K562 (cell line): Measurements from ENCODE around the gene JAKMIP2. TPM values are rescaled to one million over a fixed set of nuclear protein-coding genes. Genes with fewer than 3 reads are reported as not detected.

Experiments
- ATAC-seq: fragments of 200-7000 bp; cut with Tn5 transposase; 3 replicates; pipeline ENCODE4 v1.9.1; 2020; ENCODE audit warnings: moderate library complexity
- BruUV-seq: library from RNA; stranded (reverse); fragments of 400-500 nt; replicated peaks from 2 replicates; lab custom pipeline; 2021; lab: Mats Ljungman, UMichigan
- CTCF ChIA-PET: fragments of 300-600 bp; formaldehyde crosslinking; extraction: SDS; loops from one replicate; lab custom pipeline; 2021; ENCODE audit warnings: low intra/inter-chr PET ratio; lab: Yijun Ruan, JAX
- POLR2A ChIA-PET: fragments of 300-600, 350-650 bp; sonication (Branson Sonifier 250); formaldehyde crosslinking; extraction: SDS; loops from one replicate; lab custom pipeline; 2021; ENCODE audit warnings: antibody characterized with exemption, inconsistent platforms; lab: Yijun Ruan, JAX
- DNase-seq, 4 experiments: peaks; one replicate each; pipeline versions ENCODE4 v3.0.0 to v3.0.0-alpha.2; 2011 to 2018; ENCODE audit warnings: low spot score in 3 of 4, mixed read lengths in 3 of 4; ENCODE audit errors: extremely low read depth in 1 of 4
- FAIRE-seq: peaks from 2 replicates; lab custom pipeline; 2011; peaks lifted over from hg19 to GRCh38; lab: Jason Lieb, UNC
- H2AFZ ChIP-seq: 2 replicates; pipeline ENCODE4 v1.6.0; 2011; ENCODE audit warnings: low read depth, low read length, control low read depth, inconsistent platforms
- H3K27ac ChIP-seq: fragments of 200-600 bp; 3 replicates; pipeline ENCODE4 v1.8.0; 2011; ENCODE audit warnings: low read depth, mild to moderate bottlenecking, control low read depth, inconsistent platforms, low read length, moderate library complexity, mixed read lengths; ENCODE audit errors: extremely low read depth
- H3K27me3 ChIP-seq, 2 experiments: fragments of 300-600 bp in 1 of 2; 2 replicates in 1 of 2; 3 replicates in 1 of 2; pipeline versions ENCODE4 v1.6.0 to v1.8.0; 2011; ENCODE audit warnings: inconsistent platforms in 2 of 2, low read length in 2 of 2, mild to moderate bottlenecking in 1 of 2, mixed read lengths in 1 of 2, moderate library complexity in 1 of 2; ENCODE audit not compliant: control insufficient read depth in 2 of 2, insufficient read depth in 2 of 2
- H3K36me3 ChIP-seq: fragments of 300-600 bp; 3 replicates; pipeline ENCODE4 v1.8.0; 2011; ENCODE audit warnings: mild to moderate bottlenecking, low read length, inconsistent platforms; ENCODE audit not compliant: control insufficient read depth, insufficient read depth
- H3K4me1 ChIP-seq, 2 experiments: fragments of 200-600 bp in 1 of 2; replicated peaks in 1 of 2; 2 replicates in 1 of 2; 3 replicates in 1 of 2; pipeline versions ENCODE4 v1.5.1 to v1.8.0; 2011; ENCODE audit warnings: inconsistent platforms in 2 of 2, low read length in 2 of 2, mild to moderate bottlenecking in 1 of 2, mixed read lengths in 1 of 2, moderate library complexity in 1 of 2; ENCODE audit not compliant: control insufficient read depth in 2 of 2, insufficient read depth in 2 of 2
- H3K4me2 ChIP-seq: 2 replicates; pipeline ENCODE4 v1.6.1; 2011; ENCODE audit warnings: low read length, control low read depth, inconsistent platforms, mixed read lengths; ENCODE audit not compliant: insufficient read depth
- H3K4me3 ChIP-seq: fragments of 200-600 bp; sonication (generic), shearing (Covaris generic); 2 replicates; pipeline ENCODE4 v1.5.1; 2016; ENCODE audit warnings: control low read depth, inconsistent platforms
- H3K79me2 ChIP-seq: fragments of 200-600 bp; 3 replicates; pipeline ENCODE4 v1.8.0; 2011; ENCODE audit warnings: low read length, inconsistent platforms; ENCODE audit not compliant: control insufficient read depth, insufficient read depth
- H3K9ac ChIP-seq, 2 experiments: 2 replicates each; pipeline versions ENCODE4 v1.6.0 to v1.6.1; 2011; ENCODE audit warnings: low read depth in 2 of 2, low read length in 2 of 2, control low read depth in 1 of 2, inconsistent platforms in 1 of 2, mild to moderate bottlenecking in 1 of 2, mixed read lengths in 1 of 2; ENCODE audit not compliant: insufficient read depth in 1 of 2
- H3K9me1 ChIP-seq: one replicate; pipeline ENCODE4 v1.6.0; 2011; ENCODE audit warnings: inconsistent platforms, mild to moderate bottlenecking, low read length, moderate library complexity; ENCODE audit not compliant: control insufficient read depth, insufficient read depth
- H3K9me3 ChIP-seq: replicated peaks from 2 replicates; pipeline ENCODE4 v1.5.1; 2011; ENCODE audit warnings: low read depth, low read length, inconsistent platforms; ENCODE audit not compliant: control insufficient read depth, insufficient read depth
- H4K20me1 ChIP-seq: replicated peaks from 2 replicates; pipeline ENCODE4 v1.6.1; 2011; ENCODE audit warnings: low read length, inconsistent platforms, mixed read lengths; ENCODE audit not compliant: control insufficient read depth, insufficient read depth
- BRF1 ChIP-seq: IDR thresholded peaks from 3 replicates; pipeline ENCODE4 v1.6.1; 2011; ENCODE audit warnings: borderline replicate concordance, mild to moderate bottlenecking; ENCODE audit not compliant: insufficient read length; ENCODE audit errors: extremely low read depth
- CREBBP ChIP-seq: IDR thresholded peaks from one replicate; pipeline ENCODE4 v1.6.1; 2012; ENCODE audit warnings: low read depth, mild to moderate bottlenecking, control low read depth, inconsistent platforms, low read length
- CTCF ChIP-seq, 3 experiments: IDR thresholded peaks in 2 of 3; conservative IDR thresholded peaks in 1 of 3; 2 replicates each; pipeline ENCODE4 v1.5.1; 2011 to 2012; ENCODE audit warnings: low read length in 3 of 3, mild to moderate bottlenecking in 3 of 3, control low read depth in 2 of 3, improper control_type of control experiment in 1 of 3, inconsistent platforms in 1 of 3, low read depth in 1 of 3, mixed read lengths in 1 of 3, moderate library complexity in 1 of 3; ENCODE audit not compliant: insufficient read depth in 2 of 3
- FOXK1 ChIP-seq: sonication (generic); formaldehyde crosslinking; IDR thresholded peaks from 2 replicates; pipeline ENCODE4 v1.8.0; 2022; ENCODE audit warnings: missing genetic modification reagents, mild to moderate bottlenecking, borderline replicate concordance
- GABPB1 ChIP-seq: sonication (generic); formaldehyde crosslinking; IDR thresholded peaks from 2 replicates; pipeline ENCODE4 v1.8.0; 2022; ENCODE audit warnings: mild to moderate bottlenecking, missing genetic modification reagents
- GABPB2 ChIP-seq: fragments of 250-450 bp; sonication (Bioruptor Pico); conservative IDR thresholded peaks from 2 replicates; pipeline ENCODE4 v1.5.1; 2021; ENCODE audit warnings: mild to moderate bottlenecking
- HDAC8 ChIP-seq: fragments of 450-650 bp; IDR thresholded peaks from 2 replicates; pipeline ENCODE4 v1.6.1; 2016; ENCODE audit warnings: mild to moderate bottlenecking, missing genetic modification characterization, moderate library complexity, missing compliant biosample characterization
- JUNB ChIP-seq: fragments of 450-650 bp; formaldehyde crosslinking; conservative IDR thresholded peaks from 2 replicates; pipeline ENCODE4 v1.4.0; 2020; ENCODE audit warnings: mild to moderate bottlenecking
- MIER1 ChIP-seq: fragments of 450-650 bp; IDR thresholded peaks from 2 replicates; pipeline ENCODE4 v1.6.1; 2016; ENCODE audit warnings: antibody characterized with exemption, mild to moderate bottlenecking, low read depth
- POLR3A ChIP-seq: IDR thresholded peaks from 2 replicates; pipeline ENCODE4 v1.6.1; 2011; ENCODE audit warnings: borderline replicate concordance, mild to moderate bottlenecking, moderate library complexity; ENCODE audit not compliant: insufficient read length, insufficient read depth; ENCODE audit errors: extremely low read depth
- RBM17 ChIP-seq: fragments of 200-400 bp; formaldehyde crosslinking; IDR thresholded peaks from 2 replicates; pipeline ENCODE4 v1.6.1; 2017; ENCODE audit warnings: low read depth, mild to moderate bottlenecking, low read length, borderline replicate concordance
- ZBTB8A ChIP-seq: fragments of 450-650 bp; IDR thresholded peaks from 2 replicates; pipeline ENCODE4 v1.6.1; 2018; ENCODE audit warnings: mild to moderate bottlenecking, moderate library complexity; ENCODE audit not compliant: partially characterized antibody
- ZNF408 ChIP-seq: fragments of 250-450 bp; sonication (Bioruptor Pico); IDR thresholded peaks from 2 replicates; pipeline ENCODE4 v1.4.0; 2020; ENCODE audit warnings: low read depth, mild to moderate bottlenecking, moderate library complexity
- ZNF639 ChIP-seq, 2 experiments: fragments of 200-800 bp in 1 of 2; sonication (Bioruptor generic) in 1 of 2; sonication (generic) in 1 of 2; formaldehyde crosslinking in 1 of 2; IDR thresholded peaks in 1 of 2; conservative IDR thresholded peaks in 1 of 2; 2 replicates each; pipeline versions ENCODE4 v1.5.0 to v1.6.1; 2016 to 2020; ENCODE audit warnings: missing compliant biosample characterization in 1 of 2, missing genetic modification characterization in 1 of 2, missing genetic modification reagents in 1 of 2
- WGBS: fragments of 100-300 bp; shearing (Covaris generic); methylation state at CpG from one replicate; pipeline ENCODE4 v1.1.6; 2016; ENCODE audit warnings: low coverage, mixed read lengths; ENCODE audit not compliant: insufficient coverage; ENCODE audit errors: missing lambda C conversion rate; 5-methylcytosine and 5-hydroxymethylcytosine counted together
- in situ Hi-C: fragments of 300-500 bp; cut with MboI; formaldehyde crosslinking; loops from 4 replicates; pipeline ENCODE4 v1.15.0; 2018; ENCODE audit warnings: inconsistent platforms, mixed read lengths
- intact Hi-C: fragments of 100-400 bp; cut with micrococcal nuclease; formaldehyde crosslinking; loops from 2 replicates; pipeline ENCODE4 v1.14.2; 2022
- polyA plus RNA-seq, 8 experiments: library from polyadenylated mRNA; depleted of rRNA in 4 of 8; stranded (reverse) in 5 of 8; unstranded in 3 of 8; fragments of >200 nt; fragmentation: Nextera tagmentation in 2 of 8; fragmentation: Illumina TruSeq in 1 of 8; extraction: Ambion mirVana in 2 of 8; extraction: Trizol in 1 of 8; gene quantifications; 2 replicates each; pipeline versions ENCODE4 v1.2.1 to v1.2.3, GENCODE V29; 2011 to 2014; ENCODE audit warnings: inconsistent platforms in 1 of 8, missing spikeins in 1 of 8
- total RNA-seq, 7 experiments: library from RNA; depleted of rRNA in 6 of 7; stranded (reverse); fragments of >200 nt in 6 of 7; fragmentation: Illumina TruSeq in 2 of 7; extraction: Trizol in 2 of 7; gene quantifications; 2 replicates each; pipeline versions ENCODE4 v1.2.1 to v1.2.3, GENCODE V29; 2011 to 2021; ENCODE audit warnings: low replicate concordance in 1 of 7
- TF ChIP-seq, protein P1 (sequence below): sonication (generic); formaldehyde crosslinking; IDR thresholded peaks from 2 replicates; pipeline ENCODE4 v1.8.0; 2022; ENCODE audit warnings: mild to moderate bottlenecking, missing genetic modification reagents
- TF ChIP-seq, protein P2 (sequence below): sonication (generic); formaldehyde crosslinking; IDR thresholded peaks from 2 replicates; pipeline ENCODE4 v1.8.0; 2022; ENCODE audit warnings: mild to moderate bottlenecking, missing genetic modification reagents

The JAKMIP2 gene
- total and polyA plus RNA-seq, 9 of the 15 experiments (the other 6 are each of a cell fraction or from before 2014, with no cell fraction given) = not detected

DNA sequence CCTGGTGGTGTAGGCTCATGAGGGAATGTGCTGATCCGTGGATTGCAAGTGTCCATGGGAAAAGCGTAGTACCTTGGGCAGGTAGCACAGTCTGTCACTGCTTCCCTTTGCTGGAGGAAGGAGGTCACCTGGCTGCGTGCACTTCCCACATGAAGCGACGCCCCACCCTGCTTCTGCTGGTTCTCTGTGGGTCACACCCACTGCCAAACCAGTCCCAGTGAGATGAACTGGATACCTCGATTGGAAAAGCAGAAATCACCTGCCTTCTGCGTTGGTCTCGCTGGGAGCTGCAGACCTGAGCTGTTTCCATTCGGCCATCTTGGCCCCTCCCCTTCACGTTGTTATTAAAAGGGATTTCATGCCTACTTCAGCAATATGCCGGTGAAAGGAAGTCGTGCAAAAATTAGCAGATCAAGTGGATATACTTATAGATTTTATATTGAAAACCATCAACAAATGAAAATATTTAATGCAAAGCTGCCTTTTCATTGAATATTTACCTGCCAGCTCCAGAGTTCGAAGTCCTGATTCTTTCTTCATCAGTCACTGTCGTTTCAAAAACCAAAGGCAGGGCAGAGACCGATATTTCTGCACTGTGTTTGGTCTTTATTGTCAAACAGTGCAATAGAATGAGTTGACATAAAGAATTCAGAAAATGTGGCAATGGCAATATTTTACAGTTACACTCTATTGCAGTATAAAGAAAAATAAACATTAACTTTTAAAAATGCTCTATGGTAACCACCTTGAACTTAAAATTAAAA is 123.2 kb downstream of the JAKMIP2 start:
- H3K27ac ChIP-seq = no peak overlapping the region
- H3K4me2 ChIP-seq = no peak overlapping the region
- no peak for FAIRE-seq
- no peaks in the 10 kb centered on the region for H3K79me2 ChIP-seq
- no peak overlapping the region for H3K4me3 ChIP-seq
- H3K9ac ChIP-seq = no peak overlapping the region
- no peak for ATAC-seq
- no peaks in the 10 kb centered on the region for H3K27me3 ChIP-seq
- POLR2A ChIA-PET = no interaction called here
- no TSS peak for BruUV-seq
- H3K36me3 ChIP-seq = no peaks in the 10 kb centered on the region
- WGBS = 4% methylated on average over 13 of the region's 15 CpGs
- no peaks in the 10 kb centered on the region for H3K4me1 ChIP-seq
- H3K9me3 ChIP-seq = no peaks in the 10 kb centered on the region
- intact Hi-C loops = no loop called here
- in situ Hi-C loops = no loop called here
- CTCF ChIA-PET = no interaction called here
- no peaks in the 10 kb centered on the region for H4K20me1 ChIP-seq
- no peaks in the 10 kb centered on the region for H3K9me1 ChIP-seq
- DNase-seq = no peak
- no peak overlapping the region for H2AFZ ChIP-seq
- TF ChIP-seq, protein P1, sequence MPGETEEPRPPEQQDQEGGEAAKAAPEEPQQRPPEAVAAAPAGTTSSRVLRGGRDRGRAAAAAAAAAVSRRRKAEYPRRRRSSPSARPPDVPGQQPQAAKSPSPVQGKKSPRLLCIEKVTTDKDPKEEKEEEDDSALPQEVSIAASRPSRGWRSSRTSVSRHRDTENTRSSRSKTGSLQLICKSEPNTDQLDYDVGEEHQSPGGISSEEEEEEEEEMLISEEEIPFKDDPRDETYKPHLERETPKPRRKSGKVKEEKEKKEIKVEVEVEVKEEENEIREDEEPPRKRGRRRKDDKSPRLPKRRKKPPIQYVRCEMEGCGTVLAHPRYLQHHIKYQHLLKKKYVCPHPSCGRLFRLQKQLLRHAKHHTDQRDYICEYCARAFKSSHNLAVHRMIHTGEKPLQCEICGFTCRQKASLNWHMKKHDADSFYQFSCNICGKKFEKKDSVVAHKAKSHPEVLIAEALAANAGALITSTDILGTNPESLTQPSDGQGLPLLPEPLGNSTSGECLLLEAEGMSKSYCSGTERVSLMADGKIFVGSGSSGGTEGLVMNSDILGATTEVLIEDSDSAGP (CRISPR knock-in tag) = no peak
- TF ChIP-seq POLR3A (no peak), ZNF639 (CRISPR knock-in tag; conservative IDR thresholded peaks at IDR 0.05 in 1 of 2, IDR thresholded peaks at IDR 0.05 in 1 of 2) (no peak), RBM17 (no peak), FOXK1 (CRISPR knock-in tag) (no peak), HDAC8 (tag) (no peak), CTCF (IDR thresholded peaks at IDR 0.05 in 2 of 3, conservative IDR thresholded peaks at IDR 0.05 in 1 of 3; ENCODE audit: insufficient read depth in 2 of 3, low read depth in 1 of 3, low read length in 3 of 3) (no peak), ZBTB8A (no peak), JUNB (CRISPR knock-in tag) (no peak), MIER1 (no peak), ZNF408 (CRISPR knock-in tag) (no peak), GABPB2 (no peak), BRF1 (no peak), CREBBP (no peak), GABPB1 (CRISPR knock-in tag) (no peak)
- TF ChIP-seq, protein P2, sequence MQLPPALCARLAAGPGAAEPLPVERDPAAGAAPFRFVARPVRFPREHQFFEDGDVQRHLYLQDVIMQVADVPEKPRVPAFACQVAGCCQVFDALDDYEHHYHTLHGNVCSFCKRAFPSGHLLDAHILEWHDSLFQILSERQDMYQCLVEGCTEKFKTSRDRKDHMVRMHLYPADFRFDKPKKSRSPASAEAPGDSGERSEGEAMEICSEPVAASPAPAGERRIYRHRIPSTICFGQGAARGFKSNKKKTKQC (CRISPR knock-in tag) = no peak
